ENCODE data around the gene TMEM97. TPM values are rescaled to one million over a fixed set of nuclear protein-coding genes. Genes with fewer than 3 reads are reported as not detected.

The TMEM97 gene
- total RNA-seq, 1 experiment from 2014 or later: 27.9 TPM

DNA sequence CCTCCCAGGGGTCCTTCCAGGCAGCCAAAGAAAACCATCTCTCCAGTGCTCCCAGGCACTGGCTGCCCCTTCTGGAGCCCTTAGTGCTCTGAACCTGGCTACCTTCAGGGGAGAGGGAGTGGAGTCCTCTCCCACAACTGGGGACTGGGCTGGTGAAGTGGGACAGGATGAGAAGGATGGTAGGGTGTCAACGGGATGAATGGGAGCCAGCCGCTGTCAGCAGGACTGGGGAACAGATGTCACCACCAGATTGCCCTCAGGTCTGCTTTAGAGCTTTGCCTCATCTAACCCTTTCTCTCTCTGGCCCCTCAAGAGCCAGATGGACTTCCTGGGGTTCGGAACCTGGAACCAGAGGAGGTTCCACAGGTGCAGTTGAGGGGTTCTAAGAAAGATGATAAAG lies 46.5 kb downstream of the TMEM97 start:
- no peak for DNase-seq (ENCODE audit: low read depth)

DNA sequence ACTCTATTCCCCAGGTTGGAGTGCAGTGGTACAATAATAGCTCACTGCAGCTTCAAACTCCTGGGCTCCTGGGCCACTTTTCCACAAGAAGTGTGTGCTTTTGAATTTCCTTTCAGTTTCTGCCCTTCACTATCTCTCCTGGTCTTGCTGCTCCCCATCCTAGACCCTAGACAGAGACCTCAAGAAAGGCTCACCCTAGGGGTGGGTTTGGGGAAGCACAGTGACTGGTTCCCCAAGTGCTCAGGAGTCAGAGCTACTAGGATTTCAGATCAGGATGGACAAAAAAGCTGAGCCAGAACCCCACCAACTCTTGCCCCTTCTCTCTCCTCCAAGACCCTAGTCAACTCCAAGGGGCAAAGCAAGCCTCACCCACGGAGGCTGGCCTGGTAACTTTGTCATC lies 47.6 kb downstream of the TMEM97 start:
- no peak for DNase-seq (ENCODE audit: low read depth)

GRCh38 chr17:28367641-28368305 lies 48.8 kb downstream of the TMEM97 start:
- DNase-seq (ENCODE audit: low read depth): no peak

GRCh38 chr17:28368306-28368831 lies 49.4 kb downstream of the TMEM97 start:
- no peak for DNase-seq (ENCODE audit: low read depth)

DNA sequence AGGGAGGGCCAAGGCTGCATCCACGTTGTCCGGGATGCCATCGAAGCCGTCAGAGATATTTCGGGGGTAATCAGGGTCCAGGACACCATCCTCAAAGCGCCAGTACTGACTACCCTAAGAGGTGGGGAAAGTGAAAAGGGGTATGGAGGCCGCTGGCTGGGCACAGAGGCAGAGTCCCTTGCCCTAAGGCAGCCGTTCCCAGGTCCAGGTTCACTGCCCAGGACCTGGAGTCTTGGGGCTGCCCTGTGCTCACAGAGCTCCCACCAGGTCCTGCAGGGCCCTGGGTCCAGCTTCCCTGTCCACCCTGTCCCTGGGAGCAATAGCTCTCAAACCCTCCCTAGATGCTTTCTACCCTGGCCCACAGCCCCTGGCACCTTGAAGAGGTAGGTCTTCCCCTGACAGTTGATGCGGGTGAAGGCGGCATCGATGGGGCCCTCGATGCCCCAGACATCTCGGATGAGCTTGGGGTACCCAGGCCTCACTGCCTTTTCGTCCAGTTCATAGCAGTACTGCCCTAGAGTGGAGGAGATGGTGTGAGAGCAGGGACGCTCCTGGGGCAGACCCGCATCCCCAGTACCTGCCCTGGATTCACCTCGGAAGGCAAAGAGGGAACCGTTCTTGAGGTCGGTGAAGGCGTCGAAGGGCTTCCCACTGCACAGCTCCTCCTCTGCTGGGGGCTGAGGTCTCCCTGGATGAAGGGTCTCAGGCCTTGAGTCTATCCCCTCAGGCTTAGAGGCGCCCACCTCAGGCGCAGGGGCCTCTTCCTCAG lies 50.1 kb downstream of the TMEM97 start:
- DNase-seq (ENCODE audit: low read depth): no peak

- DNase-seq (ENCODE audit: low read depth): no peak
Observed at GRCh38 chr17:28369684-28370034, 50.7 kb downstream of the TMEM97 start.

GRCh38 chr17:28370035-28370743 lies 51.2 kb downstream of the TMEM97 start, which contains the start of gene VTN:
TSS of gene VTN (minus strand) at chr17:28370307. CDS start at chr17:28370203, 104 bp downstream.
- DNase-seq (ENCODE audit: low read depth): peak; percentile 32

DNA sequence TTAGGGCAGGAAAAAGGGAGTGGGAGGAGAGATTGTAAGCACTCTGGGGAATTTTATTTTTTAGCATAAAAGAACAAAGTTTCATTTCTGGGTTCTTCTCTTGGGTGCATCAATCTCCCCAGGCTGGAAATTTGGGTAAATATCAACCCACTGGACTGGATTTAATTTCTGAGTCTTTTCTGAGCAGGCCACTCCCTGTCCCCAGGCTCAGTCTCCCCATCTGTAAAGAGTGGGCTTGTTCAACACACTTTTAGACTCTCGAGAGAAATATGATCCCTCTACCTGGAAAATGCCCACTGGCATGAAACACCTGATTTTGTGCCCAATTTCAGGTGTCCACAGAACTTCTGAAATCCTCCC lies 51.7 kb downstream of the TMEM97 start:
- DNase-seq (ENCODE audit: low read depth): no peak

DNA sequence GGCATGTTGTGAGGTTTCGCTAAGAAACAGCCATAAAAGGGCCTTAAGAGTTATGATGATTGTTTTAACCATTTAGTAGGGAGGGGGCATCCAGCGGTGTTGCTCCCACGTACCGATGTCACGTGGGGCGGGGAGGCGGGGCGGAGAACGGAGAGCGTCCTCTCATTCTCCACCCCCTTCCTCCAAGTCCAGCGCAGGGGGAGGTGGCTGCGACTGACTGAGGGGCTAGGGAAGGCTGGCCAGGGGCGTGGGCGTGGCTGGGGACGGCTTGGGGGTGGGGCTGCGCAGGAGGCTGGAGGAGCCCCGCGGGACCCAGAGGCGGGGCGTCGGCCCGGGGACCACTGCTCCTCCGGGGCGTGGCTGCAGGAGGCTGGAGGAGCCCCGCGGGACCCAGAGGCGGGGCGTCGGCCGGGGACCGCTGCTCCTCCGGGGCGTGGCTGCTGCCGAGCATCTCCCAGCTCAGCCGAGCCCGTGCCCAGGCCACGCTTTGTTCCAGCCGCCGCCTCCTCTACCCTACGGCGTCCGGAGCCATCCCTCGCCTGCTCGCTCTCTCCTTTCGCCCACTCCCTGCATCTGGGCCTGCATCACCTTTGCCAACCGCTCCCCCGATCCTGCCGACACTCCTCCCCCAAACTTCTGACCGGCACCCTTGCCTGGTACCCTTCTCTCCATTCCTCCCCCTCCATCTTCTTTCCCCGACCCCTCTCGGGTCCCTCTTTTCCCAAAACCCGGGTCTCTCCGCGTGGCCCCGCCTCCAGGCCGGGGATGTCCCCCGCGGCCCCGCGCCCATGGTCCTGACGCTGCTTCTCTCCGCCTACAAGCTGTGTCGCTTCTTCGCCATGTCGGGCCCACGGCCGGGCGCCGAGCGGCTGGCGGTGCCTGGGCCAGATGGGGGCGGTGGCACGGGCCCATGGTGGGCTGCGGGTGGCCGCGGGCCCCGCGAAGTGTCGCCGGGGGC lies 52.5 kb downstream of the TMEM97 start, which contains the start of gene SARM1:
Gene SARM1, plus strand, starts transcription at position 450 of the 958 bp plus-strand sequence. Its CDS starts 339 bp downstream, at position 789.
- peak; percentile 91 for DNase-seq (ENCODE audit: low read depth)

GRCh38 chr17:28372203-28372944 lies 53.4 kb downstream of the TMEM97 start:
- peak; percentile 37 for DNase-seq (ENCODE audit: low read depth)

DNA sequence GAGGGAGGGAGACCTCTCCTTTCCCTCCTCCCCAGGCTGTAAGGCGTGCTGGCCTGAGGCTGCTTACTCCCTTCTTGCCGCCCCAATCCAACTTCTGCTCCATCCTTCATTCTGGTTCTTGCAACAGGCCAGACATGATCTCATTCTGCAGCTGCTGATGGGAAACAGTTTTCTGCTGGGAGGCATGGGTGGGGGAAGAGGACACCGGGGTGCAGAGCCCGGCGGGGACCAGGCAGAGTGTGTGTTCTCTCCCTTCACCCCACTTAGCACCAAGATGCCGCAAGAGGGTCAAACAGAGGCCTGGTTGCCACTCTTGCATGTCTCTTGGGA lies 53.9 kb downstream of the TMEM97 start:
- no peak for DNase-seq (ENCODE audit: low read depth)

Other genes with a start within 250 kb of the TMEM97 start
- gene IFT20, start 16.3 kb downstream of the TMEM97 start, total RNA-seq (2014; rRNA removed; shearing (Covaris generic)): 47.7 and 51.9 TPM in 2 replicates
- gene TNFAIP1, start 16.6 kb downstream of the TMEM97 start, total RNA-seq (2014; rRNA removed; shearing (Covaris generic)): 25.7 and 30.5 TPM in 2 replicates
- 79.6 and 91.8 TPM in 2 replicates for gene POLDIP2, start 38.3 kb downstream of the TMEM97 start, total RNA-seq (2014; rRNA removed; shearing (Covaris generic))
- gene SEBOX, start 46.0 kb downstream of the TMEM97 start, total RNA-seq (2014; rRNA removed; shearing (Covaris generic)): not detected in 2 replicates
- gene VTN, start 51.1 kb downstream of the TMEM97 start, total RNA-seq (2014; rRNA removed; shearing (Covaris generic)): 0.10 and 0.60 TPM in 2 replicates
- 6.9 and 9.0 TPM in 2 replicates for gene SARM1, start 52.5 kb downstream of the TMEM97 start, total RNA-seq (2014; rRNA removed; shearing (Covaris generic))
- gene SLC46A1, start 87.0 kb downstream of the TMEM97 start, total RNA-seq (2014; rRNA removed; shearing (Covaris generic)): 1.4 and 2.1 TPM in 2 replicates
- gene SLC13A2, start 154.4 kb downstream of the TMEM97 start, total RNA-seq (2014; rRNA removed; shearing (Covaris generic)): not detected in 2 replicates
- not detected in 2 replicates for gene FOXN1, start 187.1 kb downstream of the TMEM97 start, total RNA-seq (2014; rRNA removed; shearing (Covaris generic))
- 21.7 and 24.7 TPM in 2 replicates for gene UNC119, start 233.4 kb downstream of the TMEM97 start, total RNA-seq (2014; rRNA removed; shearing (Covaris generic))

All from RPMI7951 (cell line).